GM21825 (cell line): ENCODE data around the gene EFCAB14.
A peak's percentile ranks its signal among the peaks of the same experiment; 100 is the strongest.
"Not testable (repeated sequence)": the region's sequence is repeated elsewhere in the genome, so short reads cannot be mapped to it uniquely, and the experiment has no call there.

Source experiments
- ATAC-seq: cut with Tn5 transposase; IDR thresholded peaks from one replicate; pipeline ENCODE4 v1.9.1; 2021; ENCODE audit warnings: mild to moderate bottlenecking, moderate library complexity; ENCODE audit not compliant: unreplicated experiment

EFCAB14 gene

DNA sequence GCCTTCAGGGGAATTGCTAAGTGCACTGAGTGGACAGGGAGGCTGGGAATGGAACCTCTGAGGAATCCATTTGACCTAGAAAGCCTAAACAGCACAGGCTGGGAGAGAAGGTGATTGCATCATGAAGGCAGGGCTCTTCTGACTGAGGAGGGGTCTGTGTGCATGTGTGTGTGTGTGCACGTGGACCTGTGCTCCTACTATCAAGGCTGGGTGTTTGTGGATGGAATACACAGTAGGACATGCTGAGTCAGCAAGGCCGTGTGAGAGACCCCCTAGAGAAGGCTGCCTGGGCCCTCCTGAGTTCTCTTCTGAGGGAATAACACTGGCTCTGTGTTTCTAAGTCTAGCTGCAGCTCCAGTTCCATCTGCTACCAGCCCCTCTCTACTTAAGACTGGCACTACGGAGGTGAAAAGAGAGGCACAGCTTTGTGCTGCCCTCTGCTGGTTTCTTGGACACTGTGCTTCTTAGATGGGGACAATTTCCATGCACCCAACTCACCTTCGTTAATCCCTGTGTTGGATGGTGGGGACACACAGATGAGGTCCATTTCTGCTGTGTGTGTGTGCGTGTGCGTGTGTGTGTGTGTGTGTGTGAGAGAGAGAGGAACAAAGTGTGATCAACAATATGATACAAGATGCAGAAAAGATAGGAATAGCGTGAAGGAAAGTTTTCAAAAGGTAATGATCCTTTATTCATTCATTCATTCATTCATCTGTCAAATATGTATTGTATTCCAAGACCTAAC, 6.2 kb upstream of the EFCAB14 start:
- peak; percentile 80 for ATAC-seq

DNA sequence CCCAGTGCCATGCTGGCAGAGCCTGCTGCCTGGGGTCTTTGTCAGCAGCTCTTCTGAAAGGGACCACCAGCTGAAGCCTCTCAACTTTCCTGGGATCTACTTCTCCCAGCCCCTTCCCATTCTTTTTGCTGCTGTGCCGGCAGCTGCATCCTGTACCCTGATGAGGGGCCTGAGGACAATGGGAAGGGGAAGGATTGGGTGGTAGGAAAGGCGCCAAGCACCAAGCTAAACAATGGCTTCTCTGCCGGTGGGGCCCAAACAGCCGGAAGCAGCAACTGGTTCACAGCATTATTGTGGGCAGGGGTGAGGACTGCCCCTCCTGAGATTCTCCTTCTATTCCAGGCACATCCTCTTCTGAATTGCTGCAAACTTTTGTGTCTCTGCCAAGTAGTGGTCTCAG, 5.0 kb upstream of the EFCAB14 start:
- no peak for ATAC-seq

DNA sequence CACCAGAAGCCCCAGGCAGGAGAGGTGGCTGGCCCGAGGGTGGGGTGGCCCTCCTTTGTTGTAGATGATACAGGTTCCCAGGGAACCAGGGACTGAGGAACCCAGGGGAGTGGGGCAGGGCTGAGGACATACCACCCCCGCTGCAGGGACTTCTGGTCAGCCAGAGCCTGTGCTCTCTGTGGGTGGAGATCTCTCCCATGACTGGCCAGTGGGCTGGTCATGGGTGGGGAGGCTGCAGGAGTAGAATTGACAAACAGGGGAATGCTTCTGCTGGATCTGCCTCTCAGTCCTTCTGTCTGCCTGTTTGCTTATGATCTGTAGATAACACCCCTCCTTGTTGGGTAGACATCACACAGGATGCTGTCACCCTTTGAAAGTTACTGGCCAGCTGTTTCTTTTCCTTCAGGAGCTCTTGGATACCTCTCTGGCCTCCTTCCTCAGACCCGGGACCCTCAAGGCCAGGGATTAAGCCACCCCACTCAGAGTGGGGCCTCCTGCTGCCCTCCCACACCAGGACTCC, 2.8 kb upstream of the EFCAB14 start:
- ATAC-seq = no peak

DNA sequence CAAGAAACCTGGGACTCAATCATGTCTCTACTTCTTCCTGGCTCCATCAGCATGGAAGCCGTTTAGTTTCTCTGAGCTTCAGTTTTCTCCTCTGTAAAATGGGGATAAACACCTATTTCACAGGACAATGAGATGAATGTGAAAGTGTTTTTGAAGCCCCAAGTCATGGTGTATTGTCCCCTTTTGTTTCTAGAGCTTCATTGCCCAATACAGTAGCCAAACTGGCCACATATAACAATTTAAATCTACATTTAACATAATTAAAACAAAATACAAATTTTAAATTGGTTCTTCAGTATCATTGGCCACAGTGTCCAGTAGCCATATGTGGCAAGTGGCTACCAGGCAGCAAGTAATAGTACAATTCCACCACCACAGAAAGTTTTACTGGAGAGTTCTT, 2.3 kb upstream of the EFCAB14 start:
- no peak for ATAC-seq

DNA sequence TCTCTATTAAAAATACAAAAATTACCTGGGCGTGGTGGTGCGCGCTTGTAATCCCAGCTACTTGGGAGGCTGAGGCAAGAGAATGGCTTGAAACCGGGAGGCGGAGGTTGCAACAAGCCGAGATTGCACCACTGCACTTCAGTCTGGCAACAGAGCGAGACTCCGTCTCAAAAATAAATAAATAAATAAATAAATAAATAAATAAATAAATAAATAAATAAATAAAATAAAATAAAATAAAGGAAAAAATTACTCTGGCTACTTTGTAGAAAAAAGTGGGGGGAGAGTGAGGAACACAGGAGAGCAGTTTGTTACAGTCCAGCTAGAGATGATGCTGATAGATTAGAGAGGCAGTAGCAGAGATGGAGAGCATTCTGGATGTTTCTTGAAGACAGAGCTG, 1.4 kb upstream of the EFCAB14 start:
- ATAC-seq = not testable (repeated sequence)

DNA sequence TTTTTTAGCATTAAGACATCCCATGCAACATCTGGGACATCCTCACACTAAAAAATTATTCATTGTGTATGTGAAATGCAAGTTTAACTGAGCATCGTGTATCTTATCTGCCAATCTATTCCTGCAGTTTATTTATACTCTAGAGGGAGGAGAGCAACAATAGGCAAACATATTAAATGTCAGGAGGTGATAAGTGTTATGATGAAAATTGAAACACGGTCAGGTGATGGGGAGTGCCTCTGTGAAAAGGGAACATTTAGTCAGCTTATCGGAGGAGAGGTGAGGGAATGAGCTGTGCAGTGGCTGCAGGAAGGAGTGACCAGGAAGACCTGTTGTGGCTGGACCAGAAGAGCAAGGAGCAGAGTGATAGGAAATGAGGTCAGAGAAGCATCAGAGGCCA, 775 bp upstream of the EFCAB14 start:
- ATAC-seq = no peak

DNA sequence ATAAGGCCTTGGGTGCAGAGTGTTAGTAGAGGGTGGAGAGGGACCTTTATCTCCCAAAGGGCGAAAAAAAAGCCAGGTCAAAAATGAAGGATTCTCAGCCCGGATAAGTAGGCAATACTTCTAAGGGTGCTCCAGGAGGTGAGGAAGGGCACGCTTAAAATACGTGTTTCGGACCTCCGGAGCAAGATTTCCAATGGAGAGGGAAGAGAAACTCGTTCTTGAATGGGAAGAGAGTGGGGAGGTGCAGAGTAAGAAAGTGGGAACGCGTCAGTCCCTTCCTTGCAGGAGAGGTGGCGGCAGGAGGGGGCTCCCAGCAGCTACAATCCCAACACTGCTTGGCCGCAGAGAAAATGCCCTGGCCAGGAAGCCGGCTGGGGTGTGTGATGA, 581 bp downstream of the EFCAB14 start:
- no peak for ATAC-seq

DNA sequence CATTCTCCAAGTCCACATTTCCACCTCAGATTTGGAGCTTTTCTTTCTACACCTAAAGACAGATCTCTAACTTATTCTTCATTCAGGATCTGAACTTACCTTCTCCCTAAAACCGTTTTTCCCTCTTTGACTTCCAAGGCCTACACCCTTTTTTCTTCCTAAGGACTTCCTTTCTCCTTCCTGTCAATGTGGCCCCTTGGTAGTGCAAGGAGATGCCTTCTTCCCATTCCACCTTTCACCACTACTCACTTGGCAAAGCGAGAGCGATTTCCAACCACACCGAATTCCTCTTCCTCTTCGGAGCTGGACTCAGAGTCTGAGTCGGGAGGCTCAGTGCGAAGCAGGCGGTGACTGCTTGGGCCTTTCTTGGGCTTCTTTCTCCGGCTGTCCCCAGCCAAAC, 1.3 kb downstream of the EFCAB14 start:
- no peak for ATAC-seq

DNA sequence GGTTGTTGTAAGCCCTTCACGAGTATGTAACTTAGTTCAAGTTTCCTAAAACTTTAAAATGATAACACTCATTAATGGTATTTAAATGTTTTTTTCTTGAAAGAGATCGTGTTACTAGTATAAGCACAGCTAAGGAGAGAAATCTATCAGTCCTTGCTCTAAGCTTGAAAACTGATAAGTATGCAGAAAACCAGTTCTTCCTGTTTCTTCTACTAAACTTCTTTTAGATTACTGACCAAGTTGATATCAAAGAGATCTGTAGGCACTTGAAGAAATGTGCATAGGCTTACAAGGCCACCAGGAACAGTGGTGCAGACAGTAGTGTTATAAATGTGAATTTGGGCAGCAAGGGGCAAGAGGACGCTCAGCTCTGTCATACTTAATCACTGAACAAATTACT, 3.9 kb downstream of the EFCAB14 start:
- no peak for ATAC-seq

DNA sequence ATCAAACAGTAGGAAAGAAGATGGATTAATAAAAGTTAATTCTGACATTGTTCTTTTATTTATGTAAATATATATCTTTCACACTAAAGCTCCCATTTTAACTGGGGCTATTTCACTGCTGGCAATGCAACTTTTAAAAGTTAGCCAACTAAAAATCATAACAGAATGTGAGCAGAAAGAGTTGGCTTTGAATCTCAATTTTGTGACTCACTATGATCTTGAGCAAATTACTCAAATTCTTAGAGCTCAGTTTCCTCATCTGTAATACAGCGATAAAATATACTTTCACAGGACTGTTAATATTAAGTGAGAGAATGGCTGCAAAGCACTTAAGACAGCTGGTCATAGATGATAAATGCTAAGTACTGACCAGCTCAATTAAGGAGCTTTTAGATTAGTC, 10.8 kb downstream of the EFCAB14 start:
- no peak for ATAC-seq

DNA sequence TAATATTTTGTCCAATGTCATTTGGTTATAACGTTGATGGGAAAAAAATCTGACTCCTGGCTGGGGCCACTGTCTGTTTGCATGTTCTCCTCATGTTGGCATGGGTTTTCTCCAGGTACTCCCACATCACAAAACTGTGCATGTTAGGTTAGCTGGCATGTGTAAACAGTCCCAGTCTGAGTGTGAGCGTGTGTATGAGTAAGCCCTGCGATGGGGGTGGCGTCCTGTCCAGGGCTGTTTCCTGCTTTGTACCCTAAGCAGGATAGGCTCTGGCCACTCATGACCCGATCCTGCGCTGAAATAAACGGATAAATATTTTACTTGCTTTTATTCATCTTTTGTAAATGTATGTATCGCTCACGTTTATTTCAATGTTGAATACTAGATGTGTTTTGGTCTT, 13.5 kb downstream of the EFCAB14 start:
- no peak for ATAC-seq

DNA sequence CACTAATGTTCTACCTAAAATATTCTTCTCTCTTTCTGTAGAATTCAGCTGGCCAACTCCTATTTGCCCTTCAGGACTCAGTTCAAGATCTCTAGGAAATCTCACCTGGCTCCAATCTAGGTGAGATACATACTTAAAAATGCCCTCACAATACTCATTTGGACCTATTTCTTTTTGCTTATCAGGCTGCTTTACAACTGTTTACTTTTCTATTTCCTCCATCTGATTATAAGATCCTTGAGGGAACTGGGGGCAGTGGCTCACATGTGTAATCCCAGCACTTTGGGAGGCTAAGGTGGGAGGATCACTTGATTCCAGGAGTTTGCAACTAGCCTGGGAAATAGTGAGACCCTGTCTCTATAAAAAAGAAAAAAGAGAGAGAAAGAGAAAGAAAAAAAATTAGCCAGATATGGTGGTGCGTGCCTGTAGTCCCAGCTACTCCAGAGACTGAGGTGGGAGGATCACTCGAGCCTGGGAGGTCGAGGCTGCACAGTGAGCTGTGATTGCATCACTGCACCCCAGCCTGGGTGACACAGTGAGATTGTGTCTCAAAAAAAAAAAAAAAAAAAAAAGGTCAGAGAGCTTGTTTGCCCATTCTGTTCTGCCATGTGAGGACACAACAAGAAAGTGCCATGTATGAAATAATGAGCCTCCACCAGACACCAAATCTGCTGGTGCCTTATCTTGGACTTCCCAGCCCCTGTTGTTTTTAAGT, 14.8 kb downstream of the EFCAB14 start:
- no peak for ATAC-seq

DNA sequence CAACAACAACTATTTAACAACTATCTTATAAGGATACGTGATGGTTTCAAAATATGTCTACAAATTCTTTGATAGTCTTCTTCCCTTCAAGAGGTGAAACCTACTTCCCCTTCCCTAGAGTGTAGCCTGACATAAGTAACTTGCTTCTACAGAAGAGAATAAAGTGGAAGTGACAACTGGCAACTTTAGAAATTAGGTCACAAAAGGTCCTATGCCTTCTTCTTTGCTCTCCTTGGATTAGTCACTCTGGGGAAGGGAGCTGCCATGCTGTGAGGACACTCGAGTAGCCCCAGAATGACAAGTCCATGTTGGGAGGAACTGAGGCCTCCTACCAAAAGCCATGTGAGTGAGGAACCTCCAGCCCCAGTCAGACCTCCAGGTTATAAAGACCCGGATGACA, 19.2 kb downstream of the EFCAB14 start:
- no peak for ATAC-seq

DNA sequence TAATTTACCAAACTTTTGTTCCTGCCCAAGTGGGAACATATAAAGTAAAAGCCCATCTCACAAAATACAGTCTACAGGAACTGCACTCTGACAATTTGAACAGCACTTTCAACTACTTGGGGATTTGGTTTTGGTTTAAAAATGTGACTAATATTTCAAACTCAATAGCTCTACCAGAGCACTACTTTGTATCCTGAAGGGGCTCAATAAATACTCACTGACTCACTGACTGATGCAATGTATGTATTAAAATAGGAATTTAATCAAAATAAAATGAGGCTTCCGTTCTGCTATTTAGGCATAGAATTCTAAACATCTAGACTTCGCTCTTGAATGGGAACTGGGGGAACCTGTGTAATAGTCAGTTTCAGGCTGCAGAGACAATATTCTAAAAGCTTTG, 21.9 kb downstream of the EFCAB14 start:
- ATAC-seq = no peak

DNA sequence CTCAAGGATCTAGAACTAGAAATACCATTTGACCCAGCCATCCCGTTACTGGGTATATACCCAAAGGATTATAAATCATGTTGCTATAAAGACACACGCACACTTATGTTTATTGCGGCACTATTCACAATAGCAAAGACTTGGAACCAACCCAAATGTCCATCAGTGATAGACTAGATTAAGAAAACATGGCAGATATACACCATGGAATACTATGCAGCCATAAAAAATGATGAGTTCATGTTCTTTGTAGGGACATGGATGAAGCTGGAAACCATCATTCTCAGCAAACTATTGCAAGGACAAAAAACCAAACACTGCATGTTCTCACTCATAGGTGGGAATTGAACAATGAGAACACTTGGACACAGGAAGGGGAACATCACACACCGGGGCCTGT, 24.2 kb downstream of the EFCAB14 start:
- not testable (repeated sequence) for ATAC-seq

DNA sequence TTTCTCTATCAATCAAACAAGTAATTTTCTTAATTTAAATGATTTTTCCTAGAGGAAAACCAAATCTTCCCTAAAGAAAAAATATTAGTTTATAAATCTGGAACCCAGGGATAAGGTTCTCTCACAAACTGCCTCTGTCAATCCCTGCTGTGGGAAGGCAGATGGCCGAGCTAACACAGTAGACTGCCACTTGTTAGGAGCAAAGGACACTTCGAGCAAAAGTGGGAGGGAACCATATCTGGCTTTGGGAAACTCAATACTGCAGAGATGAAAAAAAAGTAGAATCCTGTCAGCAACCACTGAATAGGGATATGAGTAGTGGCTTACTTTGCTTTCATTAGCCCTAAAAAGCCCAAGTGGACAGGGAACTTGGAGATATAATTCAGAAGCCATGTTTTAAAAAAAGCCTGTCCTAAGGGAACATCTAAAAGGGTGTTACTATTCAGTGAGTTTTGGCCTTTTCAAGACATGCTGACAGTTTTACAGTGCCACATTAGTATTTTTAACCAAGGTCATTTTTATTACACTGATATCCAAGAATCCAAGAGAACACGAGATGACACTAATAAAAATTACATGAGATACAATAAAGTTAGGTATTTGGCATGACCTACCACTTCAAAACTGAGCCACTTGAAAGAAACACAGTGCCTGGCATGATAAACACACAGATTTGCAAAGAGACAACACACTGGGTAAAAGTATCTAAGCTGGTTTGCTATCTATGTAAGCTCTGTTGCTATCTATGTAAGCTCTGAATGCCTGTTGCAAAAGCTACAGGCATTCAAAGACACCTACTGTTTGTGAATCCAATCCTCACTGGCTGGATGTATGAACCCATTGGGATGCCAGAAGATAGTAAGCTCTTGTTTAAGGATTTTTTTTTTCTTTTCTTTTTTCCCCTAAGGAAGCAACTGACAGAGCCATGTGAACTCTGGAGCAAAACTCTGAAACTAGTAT, 25.8 kb downstream of the EFCAB14 start:
- ATAC-seq = no peak

DNA sequence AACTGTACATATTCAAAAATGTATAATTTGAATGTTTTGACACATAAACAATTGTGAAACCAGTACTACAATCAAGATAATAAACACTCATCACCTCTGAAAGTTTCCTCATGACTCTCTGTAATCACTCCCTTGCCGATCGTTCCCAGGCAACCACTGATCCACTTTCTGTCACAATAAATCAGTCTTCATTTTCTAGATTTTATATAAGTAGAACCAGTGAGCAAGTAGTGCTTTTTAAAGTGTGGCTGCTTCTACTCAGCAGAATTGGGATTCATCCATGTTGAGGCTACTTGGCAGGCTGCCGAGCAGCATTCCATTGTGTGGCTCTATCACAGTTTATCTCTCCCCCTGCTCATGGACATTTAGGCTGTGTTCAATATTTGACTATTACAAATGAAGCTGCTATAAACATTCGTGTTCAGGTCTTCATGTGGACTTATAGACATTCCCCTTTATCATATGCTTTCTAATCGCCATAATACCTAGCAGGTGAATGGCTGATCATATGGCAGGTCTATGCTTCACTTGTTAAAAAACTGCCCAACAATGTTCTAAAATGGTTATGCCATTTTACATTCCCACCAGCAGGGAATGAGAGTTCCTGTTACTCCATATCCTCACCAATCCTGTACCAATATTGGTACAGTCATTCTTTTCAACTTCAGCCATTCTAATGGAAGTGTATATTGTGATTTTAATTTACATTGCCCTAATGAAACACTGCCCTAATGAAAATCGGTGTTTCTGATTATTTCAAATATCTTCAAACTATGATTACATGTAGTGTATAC, 26.7 kb downstream of the EFCAB14 start:
- no peak for ATAC-seq

DNA sequence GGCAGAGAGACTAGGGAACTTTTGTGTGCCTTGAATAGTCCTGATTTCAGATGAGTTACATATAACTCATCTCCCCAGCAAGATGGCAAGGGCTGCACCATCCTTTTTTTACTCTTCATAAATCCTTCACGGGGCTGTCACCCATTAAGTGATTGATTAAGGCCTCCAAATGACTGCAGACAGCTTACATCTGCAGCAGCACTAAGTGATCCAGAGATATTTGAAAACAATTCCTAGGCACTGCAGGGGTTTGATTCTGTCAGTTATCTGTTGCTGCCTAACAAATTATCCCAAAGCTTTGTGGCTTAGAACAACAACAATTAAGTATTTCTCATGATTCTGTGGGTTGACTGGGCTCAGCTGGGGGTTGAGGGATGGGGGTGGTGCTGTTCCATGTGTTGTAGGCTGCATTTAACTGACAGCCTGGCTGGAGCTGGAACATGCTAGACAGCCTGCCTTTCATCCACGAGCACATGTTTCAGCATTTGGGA, 27.9 kb downstream of the EFCAB14 start:
- ATAC-seq = no peak

DNA sequence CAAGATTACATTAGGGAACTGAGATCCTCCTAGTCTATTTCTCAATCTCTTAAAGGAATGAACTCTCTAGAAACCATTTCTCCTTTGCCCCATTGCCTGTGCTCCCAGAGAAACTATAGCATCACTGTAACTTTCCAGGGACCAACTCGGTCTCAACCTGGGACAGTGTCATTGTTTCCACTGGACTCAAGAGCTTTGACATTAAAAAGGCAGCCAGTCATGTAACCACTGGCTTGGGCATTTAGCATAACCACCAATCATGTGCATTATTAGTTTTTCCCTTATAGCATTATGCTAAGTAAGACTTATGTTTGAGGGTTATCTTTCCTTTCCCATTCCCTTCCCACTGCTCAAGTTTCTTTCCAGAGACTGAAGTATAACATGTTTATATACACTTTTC, 29.0 kb downstream of the EFCAB14 start:
- no peak for ATAC-seq

DNA sequence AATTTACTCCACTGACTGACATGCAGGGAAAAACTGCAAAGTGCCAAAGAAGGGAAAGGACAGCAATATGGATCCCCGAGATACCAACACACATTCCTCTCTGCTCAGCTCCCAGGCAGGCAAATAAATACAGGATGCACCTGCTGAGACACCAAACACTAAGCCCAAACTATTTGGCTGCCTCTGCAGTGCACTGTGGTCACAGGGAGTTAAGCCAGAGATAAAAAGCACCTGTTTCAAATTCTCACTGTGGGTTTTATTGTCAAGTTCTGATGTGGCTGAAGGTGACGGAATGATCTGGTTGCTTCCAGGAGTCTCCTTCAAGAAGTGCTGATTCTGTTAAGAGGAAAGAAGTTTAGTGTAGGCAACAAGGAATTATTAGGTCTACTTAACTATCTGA, 29.6 kb downstream of the EFCAB14 start:
- no peak for ATAC-seq
